K562 (cell line): ENCODE results near the gene TRIM38. TPM values are rescaled to one million over a fixed set of nuclear protein-coding genes. Genes with fewer than 3 reads are reported as not detected.

Experiments
- ASH1L ChIP-seq: fragments of 450-650 bp; IDR thresholded peaks from 2 replicates; pipeline ENCODE4 v1.6.1; 2018; ENCODE audit warnings: borderline replicate concordance, mild to moderate bottlenecking, low read depth; ENCODE audit not compliant: partially characterized antibody
- ATF2 ChIP-seq: sonication (generic); formaldehyde crosslinking; IDR thresholded peaks from 2 replicates; pipeline ENCODE4 v1.8.1; 2022; ENCODE audit warnings: missing genetic modification reagents
- CCAR2 ChIP-seq: fragments of 200-400 bp; formaldehyde crosslinking; IDR thresholded peaks from 2 replicates; pipeline ENCODE4 v1.6.1; 2017; ENCODE audit warnings: mild to moderate bottlenecking, low read depth, low read length
- HDAC1 ChIP-seq, 2 experiments: fragments of 450-650 bp; IDR thresholded peaks; 2 replicates each; pipeline ENCODE4 v1.6.1; 2016 to 2017; ENCODE audit warnings: inconsistent platforms in 1 of 2, mild to moderate bottlenecking in 1 of 2, moderate library complexity in 1 of 2
- MAFK ChIP-seq: IDR thresholded peaks from 2 replicates; pipeline ENCODE4 v1.6.1; 2011; ENCODE audit warnings: low read length, improper control_type of control experiment
- NFXL1 ChIP-seq: fragments of 450-650 bp; formaldehyde crosslinking; IDR thresholded peaks from 2 replicates; pipeline ENCODE4 v1.4.0; 2021; ENCODE audit warnings: mild to moderate bottlenecking
- TBL1XR1 ChIP-seq, 2 experiments: IDR thresholded peaks; 2 replicates each; pipeline ENCODE4 v1.6.1; 2012; ENCODE audit warnings: improper control_type of control experiment in 2 of 2, low read length in 2 of 2, mild to moderate bottlenecking in 1 of 2
- ZNF274 ChIP-seq: IDR thresholded peaks from 2 replicates; pipeline ENCODE4 v1.6.1; 2011; ENCODE audit warnings: low read depth, mild to moderate bottlenecking, low read length, moderate library complexity, borderline replicate concordance
- ZNF609 ChIP-seq: sonication (generic); formaldehyde crosslinking; IDR thresholded peaks from 2 replicates; pipeline ENCODE4 v1.8.1; 2023; ENCODE audit warnings: missing genetic modification reagents, mild to moderate bottlenecking, borderline replicate concordance
- polyA plus RNA-seq, 8 experiments: library from polyadenylated mRNA; depleted of rRNA in 4 of 8; stranded (reverse) in 5 of 8; unstranded in 3 of 8; fragments of >200 nt; fragmentation: Nextera tagmentation in 2 of 8; fragmentation: Illumina TruSeq in 1 of 8; extraction: Ambion mirVana in 2 of 8; extraction: Trizol in 1 of 8; gene quantifications; 2 replicates each; pipeline versions ENCODE4 v1.2.1 to v1.2.3, GENCODE V29; 2011 to 2014; ENCODE audit warnings: inconsistent platforms in 1 of 8, missing spikeins in 1 of 8
- total RNA-seq, 7 experiments: library from RNA; depleted of rRNA in 6 of 7; stranded (reverse); fragments of >200 nt in 6 of 7; fragmentation: Illumina TruSeq in 2 of 7; extraction: Trizol in 2 of 7; gene quantifications; 2 replicates each; pipeline versions ENCODE4 v1.2.1 to v1.2.3, GENCODE V29; 2011 to 2021; ENCODE audit warnings: low replicate concordance in 1 of 7
- TF ChIP-seq, protein P1 (sequence below): sonication (generic); formaldehyde crosslinking; IDR thresholded peaks from 2 replicates; pipeline ENCODE4 v1.8.0; 2022; ENCODE audit warnings: mild to moderate bottlenecking, missing genetic modification reagents
- TF ChIP-seq, protein P2 (sequence below): fragments of 450-650 bp; IDR thresholded peaks from 2 replicates; pipeline ENCODE4 v1.6.1; 2017; ENCODE audit warnings: mild to moderate bottlenecking, moderate library complexity
- TF ChIP-seq, protein P3 (sequence below): fragments of 450-650 bp; formaldehyde crosslinking; IDR thresholded peaks from 2 replicates; pipeline ENCODE4 v1.4.0; 2020; ENCODE audit warnings: mild to moderate bottlenecking, mixed read lengths

The TRIM38 gene
- total and polyA plus RNA-seq, 9 of the 15 experiments (the other 6 are each of a cell fraction or from before 2014, with no cell fraction given), result 1.7 to 6.7 (median 6.3) TPM

DNA sequence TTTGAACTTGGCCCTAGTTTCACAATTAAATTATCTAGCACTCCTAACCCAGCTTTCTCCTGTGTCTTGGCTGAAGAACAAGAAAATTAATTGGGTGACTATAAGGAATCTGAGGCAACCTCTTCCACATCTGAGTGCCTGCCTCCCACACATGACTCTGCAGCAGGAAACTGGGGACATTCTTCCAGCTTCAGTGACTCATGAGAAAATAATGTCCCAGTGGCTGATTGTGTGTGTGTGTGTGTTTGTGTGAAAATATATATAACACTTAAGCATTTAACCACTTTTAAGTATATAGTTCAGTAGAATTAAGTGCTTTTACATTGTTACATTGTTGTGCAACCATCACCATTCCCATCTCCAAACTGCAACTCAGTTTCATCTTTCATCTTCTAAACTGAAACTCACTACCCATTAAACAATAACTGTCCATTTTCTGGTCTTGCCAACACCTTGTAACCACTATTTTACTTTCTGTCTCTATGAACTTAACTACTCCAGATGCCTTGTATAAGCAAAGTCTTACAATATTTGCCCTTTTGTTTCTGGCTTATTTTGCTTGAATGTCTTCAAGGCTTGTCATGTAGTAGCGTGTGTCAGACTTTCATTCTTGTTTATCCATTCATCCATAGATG, 8.7 kb downstream of the TRIM38 start (continued):
- TF ChIP-seq, protein P1, sequence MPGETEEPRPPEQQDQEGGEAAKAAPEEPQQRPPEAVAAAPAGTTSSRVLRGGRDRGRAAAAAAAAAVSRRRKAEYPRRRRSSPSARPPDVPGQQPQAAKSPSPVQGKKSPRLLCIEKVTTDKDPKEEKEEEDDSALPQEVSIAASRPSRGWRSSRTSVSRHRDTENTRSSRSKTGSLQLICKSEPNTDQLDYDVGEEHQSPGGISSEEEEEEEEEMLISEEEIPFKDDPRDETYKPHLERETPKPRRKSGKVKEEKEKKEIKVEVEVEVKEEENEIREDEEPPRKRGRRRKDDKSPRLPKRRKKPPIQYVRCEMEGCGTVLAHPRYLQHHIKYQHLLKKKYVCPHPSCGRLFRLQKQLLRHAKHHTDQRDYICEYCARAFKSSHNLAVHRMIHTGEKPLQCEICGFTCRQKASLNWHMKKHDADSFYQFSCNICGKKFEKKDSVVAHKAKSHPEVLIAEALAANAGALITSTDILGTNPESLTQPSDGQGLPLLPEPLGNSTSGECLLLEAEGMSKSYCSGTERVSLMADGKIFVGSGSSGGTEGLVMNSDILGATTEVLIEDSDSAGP (CRISPR knock-in tag), result no peak
- TF ChIP-seq, protein P2, sequence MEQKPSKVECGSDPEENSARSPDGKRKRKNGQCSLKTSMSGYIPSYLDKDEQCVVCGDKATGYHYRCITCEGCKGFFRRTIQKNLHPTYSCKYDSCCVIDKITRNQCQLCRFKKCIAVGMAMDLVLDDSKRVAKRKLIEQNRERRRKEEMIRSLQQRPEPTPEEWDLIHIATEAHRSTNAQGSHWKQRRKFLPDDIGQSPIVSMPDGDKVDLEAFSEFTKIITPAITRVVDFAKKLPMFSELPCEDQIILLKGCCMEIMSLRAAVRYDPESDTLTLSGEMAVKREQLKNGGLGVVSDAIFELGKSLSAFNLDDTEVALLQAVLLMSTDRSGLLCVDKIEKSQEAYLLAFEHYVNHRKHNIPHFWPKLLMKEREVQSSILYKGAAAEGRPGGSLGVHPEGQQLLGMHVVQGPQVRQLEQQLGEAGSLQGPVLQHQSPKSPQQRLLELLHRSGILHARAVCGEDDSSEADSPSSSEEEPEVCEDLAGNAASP, result no peak
- TF ChIP-seq, protein P3, sequence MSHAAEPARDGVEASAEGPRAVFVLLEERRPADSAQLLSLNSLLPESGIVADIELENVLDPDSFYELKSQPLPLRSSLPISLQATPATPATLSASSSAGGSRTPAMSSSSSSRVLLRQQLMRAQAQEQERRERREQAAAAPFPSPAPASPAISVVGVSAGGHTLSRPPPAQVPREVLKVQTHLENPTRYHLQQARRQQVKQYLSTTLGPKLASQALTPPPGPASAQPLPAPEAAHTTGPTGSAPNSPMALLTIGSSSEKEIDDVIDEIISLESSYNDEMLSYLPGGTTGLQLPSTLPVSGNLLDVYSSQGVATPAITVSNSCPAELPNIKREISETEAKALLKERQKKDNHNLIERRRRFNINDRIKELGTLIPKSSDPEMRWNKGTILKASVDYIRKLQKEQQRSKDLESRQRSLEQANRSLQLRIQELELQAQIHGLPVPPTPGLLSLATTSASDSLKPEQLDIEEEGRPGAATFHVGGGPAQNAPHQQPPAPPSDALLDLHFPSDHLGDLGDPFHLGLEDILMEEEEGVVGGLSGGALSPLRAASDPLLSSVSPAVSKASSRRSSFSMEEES (CRISPR knock-in tag), result no peak
- TF ChIP-seq CCAR2 (no peak), NFXL1 (no peak), TBL1XR1 (IDR thresholded peaks at IDR 0.05; ENCODE audit: low read length in 2 of 2) (peak in 1 of 2 experiments; percentile 62; a peak in 2 of 4 replicates), ATF2 (CRISPR knock-in tag) (no peak), MAFK (peak; percentile 91), ASH1L (no peak), ZNF609 (CRISPR knock-in tag) (no peak), HDAC1 (IDR thresholded peaks at IDR 0.05) (peak in 1 of 2 experiments; percentile 82; a peak in 2 of 4 replicates), ZNF274 (no peak)
